Motor neuron (in vitro differentiated cells): Measurements from ENCODE around the gene KRT26. TPM values are rescaled to one million over a fixed set of nuclear protein-coding genes. Genes with fewer than 3 reads are reported as not detected.
"Not testable (repeated sequence)": the region's sequence is repeated elsewhere in the genome, so short reads cannot be mapped to it uniquely, and the experiment has no call there.

Experiments used
- ATAC-seq, 8 experiments: fragments of 200-7000 bp; cut with Tn5 transposase; replicated peaks in 6 of 8; 2 replicates each; pipeline ENCODE4 v1.8.0; 2021; ENCODE audit warnings: mild to moderate bottlenecking in 8 of 8, moderate library complexity in 8 of 8
- H3K27ac ChIP-seq, 2 donors: fragments of 250-450 bp; sonication (Bioruptor Pico); 2 replicates each; pipeline ENCODE4 v1.9.0; 2021; ENCODE audit warnings: antibody characterized with exemption in 2 of 2, mild to moderate bottlenecking in 2 of 2, moderate library complexity in 1 of 2
- H3K4me1 ChIP-seq, 2 donors: fragments of 250-450 bp; sonication (Bioruptor Pico); replicated peaks in 1 of 2; 2 replicates each; pipeline ENCODE4 v1.6.1; 2021; ENCODE audit warnings: antibody characterized with exemption in 2 of 2, mild to moderate bottlenecking in 2 of 2, moderate library complexity in 1 of 2
- H3K4me3 ChIP-seq, 5 donors: fragments of 250-450 bp; sonication (Bioruptor Pico); 2 replicates each; pipeline ENCODE4 v1.9.0; 2021; ENCODE audit warnings: antibody characterized with exemption in 5 of 5, mild to moderate bottlenecking in 5 of 5, moderate library complexity in 4 of 5
- WGBS, 10 experiments: fragments of 450-650 bp; shearing (Covaris generic); methylation state at CpG; one replicate each; pipeline ENCODE4 v1.0.0; 2022; 5-methylcytosine and 5-hydroxymethylcytosine counted together
- in situ Hi-C, 9 experiments: fragments of 400-800 bp; cut with MboI; loops; one replicate each; pipeline ENCODE4 v1.15.0; 2021; ENCODE audit warnings: low sequenced_read_pairs in 9 of 9, low pct_unique_long_range_greater_than_20kb in 2 of 9; ENCODE audit not compliant: unreplicated experiment in 9 of 9
- total RNA-seq, 8 experiments: library from RNA; unstranded; fragments of 300-600 nt; gene quantifications; 2 replicates each; pipeline versions ENCODE4 v1.2.3 to v1.2.4, GENCODE V29; 2022

The KRT26 gene
- total RNA-seq, 8 experiments from 2014 or later, result 0.28 TPM; not detected in 7

- H3K4me1 ChIP-seq, result no peaks in the 10 kb centered on the region
- in situ Hi-C loops, result no loop called here
- H3K4me3 ChIP-seq, result no peak overlapping the region
- WGBS, 10 experiments, result 50 to 100% (median 80%) methylated on average over 1 to 3 of the region's 3 CpGs; no CpG with 5 or more reads in 1 of the 10 experiments
- no peak for ATAC-seq
- H3K27ac ChIP-seq, result no peak overlapping the region
Measured at GRCh38 chr17:40753804-40754203, 18.2 kb downstream of the KRT26 start.

GRCh38 chr17:40751065-40751464 lies 20.9 kb downstream of the KRT26 start:
- H3K27ac ChIP-seq, result no peak overlapping the region
- H3K4me1 ChIP-seq, result no peaks in the 10 kb centered on the region
- 29 to 92% (median 74%) methylated on average over 1 to 14 of the region's 14 CpGs; no CpG with 5 or more reads in 2 of the 10 experiments for WGBS, 10 experiments
- in situ Hi-C loops, result no loop called here
- H3K4me3 ChIP-seq, result no peak overlapping the region
- no peak for ATAC-seq

DNA sequence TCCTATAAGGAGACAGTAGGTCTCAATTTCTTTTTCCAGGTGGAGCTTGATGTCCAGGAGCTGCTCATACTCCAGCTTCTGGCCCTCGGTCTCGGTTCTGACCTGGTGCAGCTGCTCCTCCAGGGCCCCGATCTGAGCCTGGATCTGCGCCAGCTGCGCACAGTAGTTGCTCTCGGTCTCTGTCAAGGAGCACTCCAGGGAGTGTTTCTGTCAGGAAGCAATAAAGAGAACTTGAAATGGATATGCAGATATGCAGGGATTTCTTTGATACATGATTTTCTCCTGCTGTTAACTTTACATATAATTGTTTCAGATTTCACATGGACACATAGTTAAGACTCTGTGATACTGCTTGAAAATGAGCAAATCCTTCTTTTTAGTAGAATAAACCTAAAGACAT lies 21.6 kb downstream of the KRT26 start:
- H3K4me3 ChIP-seq, result no peak overlapping the region
- ATAC-seq, result peak in 2 of 8 experiments; percentile 57 to 76
- in situ Hi-C loops, result no loop called here
- H3K4me1 ChIP-seq, result no peaks in the 10 kb centered on the region
- 20 to 85% (median 62%) methylated on average over 1 to 5 of the region's 6 CpGs; no CpG with 5 or more reads in 3 of the 10 experiments for WGBS, 10 experiments
- no peak overlapping the region for H3K27ac ChIP-seq

DNA sequence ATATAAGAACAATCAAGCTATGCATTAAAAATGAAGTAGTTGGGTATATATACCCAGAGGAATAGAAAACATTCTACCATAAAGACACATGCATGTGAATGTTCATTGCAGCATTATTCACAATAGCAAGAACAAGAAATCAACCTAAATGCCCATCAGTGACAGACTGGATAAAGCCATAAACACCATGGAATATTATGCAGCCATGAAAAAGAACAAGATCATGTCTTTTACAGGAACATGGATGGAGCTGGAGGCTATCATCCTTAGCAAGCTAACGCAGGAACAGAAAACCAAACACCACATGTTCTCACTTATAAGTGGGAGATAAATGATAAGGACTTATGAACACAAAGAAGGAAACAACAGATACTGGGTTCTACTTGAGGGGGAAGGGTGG lies 23.3 kb downstream of the KRT26 start:
- ATAC-seq, H3K4me1 ChIP-seq, H3K27ac ChIP-seq, in situ Hi-C loops, H3K4me3 ChIP-seq: not testable (repeated sequence)
- 10 to 88% (median 71%) methylated on average over 1 of the region's 1 CpG; no CpG with 5 or more reads in 1 of the 10 experiments for whole genome bisulfite sequencing, 10 experiments

DNA sequence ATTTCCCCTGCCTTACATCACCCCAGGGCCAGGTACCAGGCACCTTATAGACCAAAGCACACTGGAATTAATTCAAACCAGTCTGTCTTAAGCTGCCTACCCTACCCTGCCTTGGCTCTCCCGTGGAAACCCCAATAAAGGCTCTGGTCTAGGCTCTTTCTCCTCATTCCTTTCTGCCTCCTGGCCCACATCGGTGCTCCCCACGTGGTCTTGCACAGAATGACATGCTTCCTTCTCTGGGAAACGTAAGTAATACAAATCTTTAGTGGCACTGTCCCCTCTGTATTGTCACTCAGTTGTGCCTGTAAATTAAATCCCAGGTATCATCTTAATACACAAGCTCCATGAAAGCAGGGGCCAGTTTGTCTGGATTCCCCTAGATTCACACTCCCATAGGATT lies 33.4 kb downstream of the KRT26 start:
- WGBS, 10 experiments, result 0 to 67% (median 60%) methylated on average over 1 to 3 of the region's 4 CpGs; no CpG with 5 or more reads in 3 of the 10 experiments
- in situ Hi-C loops, result no loop called here
- Histone ChIP-seq H3K4me3 (no peak overlapping the region), H3K27ac (no peak overlapping the region), H3K4me1 (no peaks in the 10 kb centered on the region)
- no peak for ATAC-seq

- 40 to 86% (median 71%) methylated on average over 1 of the region's 1 CpG; no CpG with 5 or more reads in 5 of the 10 experiments for WGBS, 10 experiments
- no peak for ATAC-seq
- Histone ChIP-seq H3K27ac (no peak overlapping the region), H3K4me1 (no peaks in the 10 kb centered on the region), H3K4me3 (no peak overlapping the region)
- in situ Hi-C loops, result no loop called here
Measured at GRCh38 chr17:40735016-40735415, 37.0 kb downstream of the KRT26 start.

GRCh38 chr17:40734018-40734417 lies 38.0 kb downstream of the KRT26 start:
- Histone ChIP-seq H3K27ac (no peak overlapping the region), H3K4me3 (no peak overlapping the region), H3K4me1 (no peaks in the 10 kb centered on the region)
- ATAC-seq, result peak in 3 of 8 experiments; percentile 31 to 74 (median 51)
- WGBS, 10 experiments, result 45 to 100% (median 70%) methylated on average over 1 to 5 of the region's 6 CpGs; no CpG with 5 or more reads in 2 of the 10 experiments
- in situ Hi-C loops, result no loop called here

DNA sequence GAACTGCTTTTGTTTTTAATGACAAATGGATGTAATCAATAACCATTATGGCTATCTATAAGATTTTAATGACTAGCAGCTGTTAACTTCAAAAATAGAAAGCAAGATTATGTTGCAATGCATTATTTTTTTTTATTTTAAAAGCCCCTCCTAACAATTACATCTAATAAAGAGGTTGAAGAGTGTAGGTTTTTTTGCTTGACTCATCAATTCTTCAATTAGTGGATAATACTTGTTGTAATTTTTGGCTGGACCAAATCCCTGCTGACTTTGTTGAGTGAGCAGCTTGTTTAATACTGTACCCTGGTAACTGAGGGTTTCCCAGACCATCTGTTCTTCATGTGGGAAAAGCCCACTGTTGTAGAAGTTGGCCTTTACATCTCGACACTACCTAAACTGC lies 41.0 kb downstream of the KRT26 start:
- no peak for ATAC-seq
- WGBS, 10 experiments, result 13 to 71% (median 48%) methylated on average over 1 of the region's 1 CpG; no CpG with 5 or more reads in 2 of the 10 experiments
- in situ Hi-C loops, result no loop called here

DNA sequence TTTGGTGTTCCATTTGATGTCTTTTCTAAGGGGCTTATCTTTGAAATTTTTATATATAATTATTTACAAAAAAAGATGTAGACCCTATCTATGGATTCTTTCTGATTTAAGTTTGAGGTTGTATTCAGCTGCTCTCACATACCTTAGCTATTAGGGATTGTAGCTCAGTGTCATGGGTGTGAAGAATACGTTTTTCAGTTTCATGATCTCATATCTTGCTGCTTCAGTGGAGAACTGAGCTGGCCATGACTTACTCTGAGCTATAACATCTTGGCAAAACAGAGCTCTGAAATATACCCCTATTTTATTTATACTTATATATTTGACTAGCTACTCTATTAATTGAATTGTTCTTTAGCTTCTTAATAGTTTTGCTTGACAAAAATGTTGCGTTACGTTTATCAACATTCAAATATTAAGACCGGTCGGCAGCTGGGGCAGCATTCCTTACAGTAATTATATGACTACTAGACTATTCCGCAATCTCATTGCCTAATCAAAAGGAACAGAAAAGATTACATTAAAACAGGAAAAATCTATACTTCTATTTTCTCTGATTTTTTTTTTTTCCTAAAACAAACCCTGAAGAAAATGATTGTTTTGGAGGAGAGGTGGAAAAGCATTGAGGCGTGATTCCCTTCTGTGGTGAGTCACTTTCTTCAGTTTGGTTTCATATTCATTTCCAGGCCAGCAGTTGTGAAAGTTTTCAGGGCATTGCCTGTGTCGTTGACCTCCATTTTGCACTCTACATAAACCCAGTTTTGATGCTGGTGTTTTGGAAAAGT lies 44.4 kb downstream of the KRT26 start:
- Histone ChIP-seq H3K4me1 (no peaks in the 10 kb centered on the region), H3K27ac (no peak overlapping the region), H3K4me3 (no peak overlapping the region)
- 48 to 100% (median 80%) methylated on average over 4 to 8 of the region's 8 CpGs for WGBS, 10 experiments
- peak in 2 of 8 experiments; percentile 93 to 94 for ATAC-seq
- in situ Hi-C loops, result no loop called here

More for the DNA sequence above, 41.0 kb downstream of the KRT26 start:
- Histone ChIP-seq H3K4me1 (no peaks in the 10 kb centered on the region), H3K4me3 (no peak overlapping the region), H3K27ac (no peak overlapping the region)

GRCh38 chr17:40726919-40727318 lies 45.1 kb downstream of the KRT26 start:
- Histone ChIP-seq H3K27ac (no peak overlapping the region), H3K4me3 (no peak overlapping the region), H3K4me1 (no peaks in the 10 kb centered on the region)
- in situ Hi-C loops, result no loop called here
- WGBS, 10 experiments, result 0 to 100% (median 50%) methylated on average over 1 to 2 of the region's 2 CpGs; no CpG with 5 or more reads in 1 of the 10 experiments
- ATAC-seq, result peak in 1 of 8 experiments; percentile 16

GRCh38 chr17:40724656-40725055 lies 47.3 kb downstream of the KRT26 start:
- Histone ChIP-seq H3K4me1 (no peaks in the 10 kb centered on the region), H3K27ac (no peak overlapping the region), H3K4me3 (no peak overlapping the region)
- 13 to 86% (median 60%) methylated on average over 1 of the region's 1 CpG; no CpG with 5 or more reads in 5 of the 10 experiments for WGBS, 10 experiments
- in situ Hi-C loops, result no loop called here
- ATAC-seq, result no peak

DNA sequence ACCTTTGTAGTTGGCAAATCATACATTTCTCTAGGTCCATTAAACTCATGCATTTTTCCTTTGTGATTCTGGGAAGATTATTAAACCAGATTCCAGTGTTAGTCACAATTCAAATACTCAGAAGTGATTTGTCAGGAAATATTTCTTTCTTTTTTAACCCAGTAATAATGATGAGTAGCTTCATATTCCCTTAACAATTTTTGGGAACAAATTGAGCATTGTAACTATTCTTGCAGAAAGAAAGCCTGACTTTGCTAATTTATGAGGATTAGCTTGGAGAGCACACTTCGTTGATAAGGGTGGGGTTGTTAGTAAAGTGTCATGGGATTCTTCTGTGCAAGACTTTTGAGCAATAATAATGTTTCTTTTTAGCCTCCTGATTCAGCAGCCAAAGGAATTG lies 49.8 kb downstream of the KRT26 start:
- WGBS, 10 experiments, result 0 to 75% (median 36%) methylated on average over 1 of the region's 1 CpG; no CpG with 5 or more reads in 4 of the 10 experiments
- peak in 2 of 8 experiments; percentile 39 to 60 for ATAC-seq

DNA sequence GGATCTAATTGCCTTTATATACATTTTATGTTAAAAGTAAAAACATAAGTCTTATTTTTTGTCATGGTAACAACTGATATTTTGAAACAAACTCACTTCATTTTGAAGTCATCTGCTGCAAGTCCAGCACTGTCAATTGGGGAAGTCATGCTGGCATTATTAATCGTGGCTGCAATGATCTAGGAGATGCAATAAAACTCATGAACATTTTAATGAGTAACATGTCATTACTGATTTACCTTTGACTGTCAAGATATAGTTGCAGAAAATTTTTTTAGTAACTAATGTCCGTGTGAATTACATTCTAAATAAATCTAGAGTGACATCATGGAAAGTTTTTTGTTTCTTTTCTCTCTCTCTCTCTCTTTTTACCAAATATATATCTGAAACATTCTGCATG lies 51.1 kb downstream of the KRT26 start:
- ATAC-seq, result no peak
- in situ Hi-C loops, result no loop called here
- H3K27ac ChIP-seq, result no peak overlapping the region
- H3K4me1 ChIP-seq, result no peaks in the 10 kb centered on the region
- WGBS, 10 experiments, result 7 to 89% (median 62%) methylated on average over 1 to 2 of the region's 2 CpGs
- H3K4me3 ChIP-seq, result no peak overlapping the region

More for the DNA sequence above, 49.8 kb downstream of the KRT26 start:
- H3K4me1 ChIP-seq, result no peaks in the 10 kb centered on the region
- in situ Hi-C loops, result no loop called here
- H3K4me3 ChIP-seq, result no peak overlapping the region
- H3K27ac ChIP-seq, result no peak overlapping the region
